Stomach (tissue), 4 donors: ENCODE results near the gene ROBO2.

Experiments
- EP300 ChIP-seq: sonication (generic); formaldehyde crosslinking; IDR thresholded peaks from one replicate; pipeline ENCODE4 v1.6.1; 2017; ENCODE audit warnings: antibody characterized with exemption
- POLR2A ChIP-seq, 4 donors: fragments of 450-650 bp; IDR thresholded peaks; one replicate each; pipeline ENCODE4 v1.6.1; 2016; ENCODE audit warnings: antibody characterized with exemption in 4 of 4, control low read depth in 2 of 4, mild to moderate bottlenecking in 1 of 4, moderate library complexity in 1 of 4
- TF ChIP-seq, protein P1 (sequence below), 7 experiments: fragments of 450-650 bp in 4 of 7; fragments of 200-600 bp in 3 of 7; sonication (generic) in 3 of 7; IDR thresholded peaks; one replicate each; pipeline ENCODE4 v1.5.1; 2016 to 2019; ENCODE audit warnings: antibody characterized with exemption in 7 of 7, control low read depth in 2 of 7, mild to moderate bottlenecking in 1 of 7

- TF ChIP-seq, protein P1, sequence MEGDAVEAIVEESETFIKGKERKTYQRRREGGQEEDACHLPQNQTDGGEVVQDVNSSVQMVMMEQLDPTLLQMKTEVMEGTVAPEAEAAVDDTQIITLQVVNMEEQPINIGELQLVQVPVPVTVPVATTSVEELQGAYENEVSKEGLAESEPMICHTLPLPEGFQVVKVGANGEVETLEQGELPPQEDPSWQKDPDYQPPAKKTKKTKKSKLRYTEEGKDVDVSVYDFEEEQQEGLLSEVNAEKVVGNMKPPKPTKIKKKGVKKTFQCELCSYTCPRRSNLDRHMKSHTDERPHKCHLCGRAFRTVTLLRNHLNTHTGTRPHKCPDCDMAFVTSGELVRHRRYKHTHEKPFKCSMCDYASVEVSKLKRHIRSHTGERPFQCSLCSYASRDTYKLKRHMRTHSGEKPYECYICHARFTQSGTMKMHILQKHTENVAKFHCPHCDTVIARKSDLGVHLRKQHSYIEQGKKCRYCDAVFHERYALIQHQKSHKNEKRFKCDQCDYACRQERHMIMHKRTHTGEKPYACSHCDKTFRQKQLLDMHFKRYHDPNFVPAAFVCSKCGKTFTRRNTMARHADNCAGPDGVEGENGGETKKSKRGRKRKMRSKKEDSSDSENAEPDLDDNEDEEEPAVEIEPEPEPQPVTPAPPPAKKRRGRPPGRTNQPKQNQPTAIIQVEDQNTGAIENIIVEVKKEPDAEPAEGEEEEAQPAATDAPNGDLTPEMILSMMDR (IDR thresholded peaks at IDR 0.05), result no peak
- no peak for TF ChIP-seq EP300
- TF ChIP-seq POLR2A (IDR thresholded peaks at IDR 0.05), result no peak
Measured at GRCh38 chr3:77506384-77506783, 466.5 kb downstream of the ROBO2 start.
